Midbrain (tissue), 1 donor: ENCODE results near the gene PALB2.
"Not testable (repeated sequence)": the region's sequence is repeated elsewhere in the genome, so short reads cannot be mapped to it uniquely, and the experiment has no call there.

ENCODE experiments used
- DNase-seq: peaks from one replicate; lab custom pipeline; 2025; lab: John Stamatoyannopoulos, UW

The PALB2 gene

GRCh38 chr16:23642246-23642774 is 1.2 kb upstream of the PALB2 start:
- DNase-seq: no peak

GRCh38 chr16:23640615-23640930 is 537 bp downstream of the PALB2 start:
- no peak for DNase-seq

- DNase-seq: no peak
These were observed 5.2 kb downstream of the PALB2 start for GRCh38 chr16:23635958-23636357.

- no peak for DNase-seq
These were observed 6.6 kb downstream of the PALB2 start for GRCh38 chr16:23634461-23635036.

GRCh38 chr16:23631874-23632273 is 9.2 kb downstream of the PALB2 start:
- DNase-seq: not testable (repeated sequence)

- DNase-seq: no peak
These were observed 11.6 kb downstream of the PALB2 start for GRCh38 chr16:23629516-23629915.

- no peak for DNase-seq
These were observed 17.0 kb downstream of the PALB2 start for GRCh38 chr16:23624092-23624491.

GRCh38 chr16:23615805-23616204 is 25.3 kb downstream of the PALB2 start:
- no peak for DNase-seq

- no peak for DNase-seq
These were observed 29.2 kb downstream of the PALB2 start for GRCh38 chr16:23611936-23612335.

GRCh38 chr16:23610905-23611304 is 30.2 kb downstream of the PALB2 start:
- not testable (repeated sequence) for DNase-seq

GRCh38 chr16:23609929-23610328 is 31.2 kb downstream of the PALB2 start:
- DNase-seq: no peak

- DNase-seq: no peak
These were observed 32.9 kb downstream of the PALB2 start for GRCh38 chr16:23608194-23608593.

- no peak for DNase-seq
These were observed 33.4 kb downstream of the PALB2 start for GRCh38 chr16:23607726-23608125.

- DNase-seq: no peak
These were observed 43.9 kb downstream of the PALB2 start for GRCh38 chr16:23597003-23597756.

GRCh38 chr16:23595951-23596720 is 45.0 kb downstream of the PALB2 start, which contains the start of gene NDUFAB1:
Gene NDUFAB1, minus strand, starts transcription at chr16:23596316. Its CDS starts 26 bp downstream, at chr16:23596290.
- DNase-seq: peak; percentile 93

- DNase-seq: no peak
These were observed 45.7 kb downstream of the PALB2 start for GRCh38 chr16:23595246-23595950.

GRCh38 chr16:23594186-23594585 is 46.9 kb downstream of the PALB2 start:
- DNase-seq: no peak

GRCh38 chr16:23590181-23590580 is 50.9 kb downstream of the PALB2 start:
- DNase-seq: no peak

- DNase-seq: no peak
These were observed 53.4 kb downstream of the PALB2 start for GRCh38 chr16:23587726-23588125.

GRCh38 chr16:23584186-23585076 is 56.7 kb downstream of the PALB2 start:
- DNase-seq: no peak

- DNase-seq: not testable (repeated sequence)
These were observed 57.8 kb downstream of the PALB2 start for GRCh38 chr16:23583271-23583670.
